Measurements from ENCODE around the gene NARF.
"Not testable (repeated sequence)": the region's sequence is repeated elsewhere in the genome, so short reads cannot be mapped to it uniquely, and the experiment has no call there.

NARF gene

DNA sequence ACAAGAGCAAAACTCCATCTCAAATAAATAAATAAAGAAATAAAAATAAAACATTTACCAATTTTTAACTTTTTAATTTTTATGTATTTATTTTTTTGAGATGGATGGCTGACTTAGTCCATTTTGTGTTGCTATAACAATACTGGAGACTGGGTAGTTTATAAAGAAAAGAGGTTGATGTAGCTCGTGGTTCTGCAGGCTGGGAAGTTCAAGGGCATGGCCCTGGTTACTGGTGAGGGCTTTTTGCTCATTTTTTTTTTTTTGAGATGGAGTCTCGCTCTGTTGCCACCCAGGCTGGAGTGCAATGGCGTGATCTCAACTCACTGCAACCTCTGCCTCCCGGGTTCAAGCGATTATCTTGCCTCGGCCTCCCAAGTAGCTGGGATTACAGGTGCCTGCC, 46.8 kb downstream of the NARF start:
- FAIRE-seq (no peak), DNase-seq (ENCODE audit: insufficient read length, low spot score) (no peak)
- TF ChIP-seq POLR2AphosphoS5 (IDR thresholded peaks at IDR 0.05; ENCODE audit: low read depth, low read length) (no peak), TAF1 (IDR thresholded peaks at IDR 0.05; ENCODE audit: low read depth, low read length) (no peak), POLR2A (IDR thresholded peaks at IDR 0.05; ENCODE audit: low read depth, low read length) (no peak), PAX5 (IDR thresholded peaks at IDR 0.05; ENCODE audit: insufficient read depth, low read length, severe bottlenecking) (no peak), POU2F2 (IDR thresholded peaks at IDR 0.05; ENCODE audit: low read depth, low read length) (no peak), SPI1 (IDR thresholded peaks at IDR 0.05; ENCODE audit: low read depth, low read length) (no peak)

DNA sequence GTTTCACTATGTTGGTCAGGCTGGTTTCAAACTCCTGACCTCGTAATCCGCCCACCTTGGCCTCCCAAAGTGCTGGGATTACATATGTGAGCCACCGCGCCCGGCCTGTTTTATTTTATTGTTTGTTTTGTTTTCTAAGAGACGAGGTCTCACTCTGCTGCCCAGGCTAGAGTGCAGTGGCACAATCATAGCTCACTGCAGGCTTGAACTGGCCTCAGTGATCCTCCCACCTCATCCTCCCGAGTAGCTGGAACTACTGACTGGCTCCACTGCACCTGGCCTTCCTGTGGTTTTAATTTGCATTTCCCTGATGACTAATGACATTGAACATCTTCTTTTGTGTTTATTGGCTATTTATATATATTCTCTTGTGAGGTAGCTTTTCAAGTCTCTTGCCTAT, 47.9 kb downstream of the NARF start:
- not testable (repeated sequence) for DNase-seq (ENCODE audit: insufficient read length, low spot score)
- FAIRE-seq, result peak; percentile 94
- TF ChIP-seq POU2F2 (IDR thresholded peaks at IDR 0.05; ENCODE audit: low read depth, low read length), result peak; percentile 96
- TF ChIP-seq PAX5 (IDR thresholded peaks at IDR 0.05; ENCODE audit: insufficient read depth, low read length, severe bottlenecking), result peak; percentile 57

DNA sequence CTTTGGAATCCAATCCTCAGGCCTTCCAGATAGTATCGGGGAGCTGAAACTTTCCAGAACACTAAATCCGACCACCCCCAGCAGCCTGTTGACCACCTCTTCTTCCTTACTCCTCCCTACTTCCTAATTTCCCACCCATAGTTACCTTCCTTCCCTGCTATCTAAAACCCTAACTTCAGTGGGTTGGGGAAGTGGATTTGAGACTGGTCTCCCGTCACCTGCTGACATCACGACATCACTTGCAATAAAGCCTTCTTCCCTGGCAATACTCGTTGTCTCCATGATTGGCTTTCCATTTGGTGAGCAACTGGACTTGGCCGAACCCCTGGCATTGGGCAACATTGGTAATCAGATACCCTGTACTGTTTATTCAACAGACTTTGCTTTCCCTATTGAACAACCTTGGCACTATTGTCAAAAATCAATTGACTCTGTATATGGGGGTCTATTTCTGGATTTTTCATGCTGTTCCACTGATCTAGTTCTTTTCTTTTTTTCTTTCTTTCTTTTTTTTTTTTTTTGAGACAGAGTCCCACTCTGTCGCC, 49.2 kb downstream of the NARF start:
- TF ChIP-seq POLR2AphosphoS5 (IDR thresholded peaks at IDR 0.05; ENCODE audit: low read depth, low read length), result no peak
- DNase-seq (ENCODE audit: insufficient read length, low spot score) (no peak), FAIRE-seq (peak; percentile 85)

DNA sequence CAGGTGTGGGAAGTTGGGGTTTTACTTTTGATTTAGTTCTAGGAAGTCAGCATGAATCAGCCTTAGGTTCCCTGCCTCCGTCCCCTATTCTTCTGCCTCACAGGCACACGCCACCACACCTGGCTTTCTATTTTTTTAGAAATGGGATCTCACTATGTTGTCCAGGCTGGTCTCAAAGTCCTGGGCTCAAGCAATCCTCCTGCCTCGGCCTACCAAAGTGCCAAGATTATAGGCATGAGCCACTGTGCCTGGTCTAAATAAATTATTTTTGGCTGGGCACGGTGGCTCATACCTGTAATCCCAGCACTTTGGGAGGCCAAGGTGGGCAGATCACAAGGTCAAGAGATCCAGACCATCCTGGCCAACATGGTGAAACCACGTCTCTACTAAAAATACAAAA, 53.1 kb downstream of the NARF start:
- not testable (repeated sequence) for FAIRE-seq; DNase-seq (ENCODE audit: insufficient read length, low spot score)

DNA sequence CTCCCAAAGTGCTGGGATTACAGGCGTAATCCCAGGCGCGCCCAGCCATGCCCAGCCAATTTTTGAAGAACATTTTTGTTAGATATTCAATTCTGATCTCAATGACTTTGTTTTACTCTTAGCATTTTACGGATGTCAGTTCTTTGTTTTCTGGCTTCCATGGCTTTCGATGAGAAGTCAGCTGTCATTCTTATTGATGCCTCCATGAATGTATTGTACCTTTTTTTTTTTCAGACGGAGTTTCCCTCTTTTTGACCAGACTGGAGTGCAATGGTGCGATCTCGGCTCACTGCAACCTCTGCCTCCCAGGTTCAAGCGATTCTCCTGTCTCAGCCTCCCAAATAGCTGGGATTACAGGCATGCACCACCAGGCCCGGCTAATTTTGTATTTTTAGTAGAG, 55.3 kb downstream of the NARF start:
- not testable (repeated sequence) for FAIRE-seq

DNA sequence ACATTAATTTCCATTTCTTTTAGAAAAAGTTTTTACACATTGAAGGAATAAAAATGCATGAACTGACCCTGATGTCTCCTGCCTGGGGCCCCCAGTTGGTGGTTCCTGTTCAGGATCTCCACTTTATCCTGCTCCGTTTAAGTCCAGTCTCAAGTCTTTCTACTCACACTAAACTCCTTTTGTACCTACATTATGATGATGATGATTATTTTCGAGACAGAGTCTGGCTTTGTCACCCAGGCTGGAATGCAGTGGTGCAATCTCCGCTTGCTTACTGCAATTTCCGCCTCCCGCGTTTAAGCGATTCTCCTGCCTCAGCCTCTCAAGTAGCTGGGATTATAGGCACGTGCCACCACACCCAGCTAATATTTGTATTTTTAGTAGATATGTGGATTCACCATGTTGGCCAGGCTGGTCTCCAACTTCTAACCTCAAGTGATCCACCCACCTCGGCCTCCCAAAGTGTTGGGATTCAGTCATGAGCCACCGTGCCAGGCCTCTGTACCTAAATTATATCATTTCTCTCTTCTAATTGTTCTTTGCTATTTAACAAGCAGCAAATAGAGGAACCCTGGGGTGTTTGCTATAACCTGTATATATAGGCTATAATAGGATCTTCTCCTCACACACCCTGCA, 58.8 kb downstream of the NARF start:
- FAIRE-seq (no peak), DNase-seq (ENCODE audit: insufficient read length, low spot score) (no peak)

More for the DNA sequence above, 55.3 kb downstream of the NARF start:
- DNase-seq (ENCODE audit: insufficient read length, low spot score), result not testable (repeated sequence)

DNA sequence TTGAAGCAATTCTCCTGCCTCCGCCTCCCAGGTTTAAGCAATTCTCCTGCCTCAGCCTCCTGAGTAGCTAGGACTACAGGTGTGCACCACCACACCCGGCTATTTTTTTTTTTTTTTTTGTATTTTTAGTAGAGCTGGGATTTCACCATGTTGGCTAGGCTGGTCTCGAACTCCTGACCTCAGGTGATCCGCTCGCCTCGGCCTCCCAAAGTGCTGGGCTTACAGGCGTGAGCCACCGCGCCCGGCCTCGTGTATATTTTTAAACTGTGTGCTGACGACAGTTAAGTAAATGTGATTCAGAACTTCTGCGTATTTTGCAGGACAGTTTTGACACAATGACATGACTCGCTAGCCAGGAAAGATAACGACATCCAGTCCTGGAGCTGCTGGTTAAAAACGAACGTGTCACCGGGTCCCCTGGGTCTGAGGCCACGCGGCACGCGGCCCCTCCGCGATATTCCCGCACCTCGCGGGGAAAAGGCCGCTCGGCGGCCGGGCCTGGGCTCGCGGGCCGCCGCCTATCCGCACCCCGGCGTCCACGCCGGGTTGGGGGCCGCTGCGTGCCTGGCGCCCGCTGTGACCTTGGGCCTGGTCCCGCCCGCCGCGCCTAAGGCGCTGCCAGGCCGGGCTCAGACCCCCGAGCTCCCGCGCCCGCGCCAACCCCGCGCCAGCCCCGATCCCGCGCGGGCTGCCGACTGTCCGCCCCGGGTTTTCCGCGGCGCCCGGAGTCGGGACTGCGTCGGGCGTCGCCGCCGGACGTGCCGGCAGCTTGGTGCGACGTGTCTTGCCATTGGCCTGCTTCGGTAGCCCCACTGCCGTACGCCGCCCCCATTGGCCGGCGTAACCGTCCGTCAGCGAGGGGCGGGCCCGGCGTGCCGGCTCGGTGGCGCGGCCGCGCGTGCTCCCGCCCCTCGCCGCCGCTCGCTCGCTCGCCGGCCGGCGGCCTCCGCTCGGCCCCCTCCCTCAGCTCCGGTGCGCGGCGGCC, 60.6 kb downstream of the NARF start, which contains the start of gene FOXK2:
Gene FOXK2, plus strand, starts transcription at position 907 of the 985 bp plus-strand sequence. CDS start 157 bp downstream, outside the sequence.
- no peak; the same call in 1 of the 2 replicates for TF ChIP-seq POLR2AphosphoS5 (IDR thresholded peaks at IDR 0.05; ENCODE audit: low read depth, low read length)
- no peak for TF ChIP-seq PAX5 (IDR thresholded peaks at IDR 0.05; ENCODE audit: insufficient read depth, low read length, severe bottlenecking)
- no peak for TF ChIP-seq POU2F2 (IDR thresholded peaks at IDR 0.05; ENCODE audit: low read depth, low read length)
- peak; percentile 54 for TF ChIP-seq POLR2A (IDR thresholded peaks at IDR 0.05; ENCODE audit: low read depth, low read length)
- no peak for TF ChIP-seq SPI1 (IDR thresholded peaks at IDR 0.05; ENCODE audit: low read depth, low read length)
- 0 out of 2 replicates have a peak, but pooled peaks have one; percentile 26 for TF ChIP-seq TAF1 (IDR thresholded peaks at IDR 0.05; ENCODE audit: low read depth, low read length)
- DNase-seq (ENCODE audit: insufficient read length, low spot score) (peak; percentile 98), FAIRE-seq (peak; percentile 100)

More for the DNA sequence above, 58.8 kb downstream of the NARF start:
- TF ChIP-seq TAF1 (IDR thresholded peaks at IDR 0.05; ENCODE audit: low read depth, low read length) (no peak), POU2F2 (IDR thresholded peaks at IDR 0.05; ENCODE audit: low read depth, low read length) (no peak), POLR2A (IDR thresholded peaks at IDR 0.05; ENCODE audit: low read depth, low read length) (no peak), SPI1 (IDR thresholded peaks at IDR 0.05; ENCODE audit: low read depth, low read length) (no peak), PAX5 (IDR thresholded peaks at IDR 0.05; ENCODE audit: insufficient read depth, low read length, severe bottlenecking) (no peak)

DNA sequence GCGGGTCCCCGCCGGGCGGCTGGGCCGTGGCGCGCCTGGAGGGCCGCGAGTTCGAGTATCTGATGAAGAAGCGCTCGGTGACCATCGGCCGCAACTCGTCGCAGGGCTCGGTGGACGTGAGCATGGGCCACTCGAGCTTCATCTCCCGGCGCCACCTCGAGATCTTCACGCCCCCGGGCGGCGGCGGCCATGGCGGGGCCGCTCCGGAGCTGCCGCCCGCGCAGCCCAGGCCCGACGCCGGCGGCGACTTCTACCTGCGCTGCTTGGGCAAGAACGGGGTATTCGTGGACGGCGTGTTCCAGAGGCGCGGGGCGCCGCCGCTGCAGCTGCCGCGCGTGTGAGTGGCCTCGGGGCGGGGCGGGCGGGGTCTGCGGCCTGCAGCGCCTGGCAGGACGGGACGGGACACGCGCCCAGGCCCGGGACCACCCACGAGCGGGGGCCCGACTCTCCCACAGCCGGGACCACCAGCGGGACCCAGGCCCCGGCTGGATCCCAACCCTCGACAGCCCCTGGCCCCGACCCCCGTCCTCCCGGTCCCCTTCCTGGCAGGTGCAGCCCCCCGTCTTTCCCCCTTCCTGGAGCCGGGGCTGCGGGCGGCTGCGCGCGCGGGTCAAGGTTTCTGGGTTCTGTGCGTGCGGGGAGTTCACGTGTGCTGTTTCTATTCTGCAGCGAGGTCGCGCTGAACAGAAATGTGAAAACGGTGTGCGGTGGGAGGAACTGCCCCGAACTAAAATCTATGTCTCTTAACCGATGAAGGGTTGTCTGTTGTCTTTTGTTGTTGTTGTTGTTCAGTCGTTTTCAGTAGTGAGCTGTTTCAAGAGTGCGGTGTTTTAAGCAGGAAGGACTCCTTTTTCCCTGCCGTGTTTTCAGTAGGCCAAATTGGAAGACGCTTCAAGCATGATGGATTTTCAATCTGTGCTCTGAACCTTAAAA, 61.7 kb downstream of the NARF start:
- peak; percentile 83 for FAIRE-seq
- TF ChIP-seq POLR2AphosphoS5 (IDR thresholded peaks at IDR 0.05; ENCODE audit: low read depth, low read length), result no peak
- peak; percentile 48; the same call in 1 of the 2 replicates for TF ChIP-seq SPI1 (IDR thresholded peaks at IDR 0.05; ENCODE audit: low read depth, low read length)
- no peak for DNase-seq (ENCODE audit: insufficient read length, low spot score)

DNA sequence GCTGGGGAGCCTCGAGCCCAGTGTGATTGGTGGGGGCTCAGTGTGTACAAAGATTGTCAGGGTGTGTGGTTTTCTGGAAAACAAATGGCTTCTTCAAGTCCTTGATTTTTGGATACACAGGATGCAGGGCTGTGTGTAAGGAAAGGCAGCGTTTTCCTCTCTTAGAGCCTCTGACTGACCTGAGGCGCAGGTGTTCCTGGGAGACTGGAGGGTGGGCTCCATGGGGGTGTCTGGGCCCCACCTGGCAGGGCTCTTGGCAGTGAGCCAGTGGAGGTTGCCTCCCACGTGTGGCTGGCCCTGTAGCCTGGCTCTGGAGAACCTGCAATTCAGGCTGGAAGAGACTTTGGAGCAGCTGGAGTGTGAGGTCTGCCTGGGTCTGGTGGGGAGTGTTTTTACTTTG, 66.0 kb downstream of the NARF start:
- no peak for DNase-seq (ENCODE audit: insufficient read length, low spot score)
- no peak for FAIRE-seq
- TF ChIP-seq PAX5 (IDR thresholded peaks at IDR 0.05; ENCODE audit: insufficient read depth, low read length, severe bottlenecking) (no peak), TAF1 (IDR thresholded peaks at IDR 0.05; ENCODE audit: low read depth, low read length) (no peak), POLR2AphosphoS5 (IDR thresholded peaks at IDR 0.05; ENCODE audit: low read depth, low read length) (no peak), SPI1 (IDR thresholded peaks at IDR 0.05; ENCODE audit: low read depth, low read length) (no peak), POU2F2 (IDR thresholded peaks at IDR 0.05; ENCODE audit: low read depth, low read length) (no peak), POLR2A (IDR thresholded peaks at IDR 0.05; ENCODE audit: low read depth, low read length) (no peak)

Measured in GM12891 (cell line).